Body of pancreas (tissue), 4 donors: Measurements from ENCODE around the gene COX4I2.

Experiments used
- CTCF ChIP-seq, 7 experiments: fragments of 450-650 bp in 4 of 7; fragments of 200-600 bp in 3 of 7; sonication (generic) in 3 of 7; IDR thresholded peaks; one replicate each; pipeline ENCODE4 v1.5.1; 2016 to 2019; ENCODE audit warnings: antibody characterized with exemption in 7 of 7
- POLR2A ChIP-seq, 3 donors: fragments of 450-650 bp; IDR thresholded peaks; one replicate each; pipeline ENCODE4 v1.6.1; 2016; ENCODE audit warnings: antibody characterized with exemption in 3 of 3, mild to moderate bottlenecking in 2 of 3

- TF ChIP-seq CTCF (IDR thresholded peaks at IDR 0.05) (no peak), POLR2A (IDR thresholded peaks at IDR 0.05) (peak; percentile 89 to 98 (median 98))
Observed at GRCh38 chr20:31605031-31605901, 32.4 kb upstream of the COX4I2 start, which contains the start of gene ID1.
